ENCODE measurements around the gene MED12L.

The MED12L gene

GRCh38 chr3:151085889-151086483 is 522 bp downstream of the MED12L start:
- TF ChIP-seq EZH2 (optimal IDR thresholded peaks at IDR 0.05; ENCODE audit: low read depth, low read length) (no peak), EZH2phosphoT487 (IDR thresholded peaks at IDR 0.05; ENCODE audit: low read length) (no peak), CTCF (IDR thresholded peaks at IDR 0.05; ENCODE audit: low read length) (no peak)
- no peaks in the 10 kb centered on the region for H3K9me2 ChIP-seq (replicated peaks; ENCODE audit: insufficient read depth, low read length)
- no peaks in the 10 kb centered on the region for H4K20me1 ChIP-seq (ENCODE audit: insufficient read depth, low read length)
- H3K27me3 ChIP-seq (replicated peaks; ENCODE audit: insufficient read depth, low read length): peaks cover 15% of the 10 kb centered on the region; the same call in 1 of the 2 replicates
- no peaks in the 10 kb centered on the region for H3K79me2 ChIP-seq (ENCODE audit: low read length)
- H3K36me3 ChIP-seq (replicated peaks; ENCODE audit: insufficient read depth, low read length): no peaks in the 10 kb centered on the region
- peak overlapping the region; percentile 84 for H2AFZ ChIP-seq (ENCODE audit: low read length)
- H3K4me3 ChIP-seq (ENCODE audit: low read length): peak overlapping the region; percentile 69
- no peak overlapping the region for H3K27ac ChIP-seq (ENCODE audit: low read length)
- H3K4me2 ChIP-seq (ENCODE audit: low read depth, low read length): peak overlapping the region; percentile 81
- peak overlapping the region; percentile 0; the same call in 1 of the 2 replicates for H3K9ac ChIP-seq (ENCODE audit: low read length)
- DNase-seq: peak; percentile 21
- H3K9me3 ChIP-seq (replicated peaks; ENCODE audit: insufficient read depth, low read length): no peaks in the 10 kb centered on the region
- H3K4me1 ChIP-seq (ENCODE audit: low read length): peaks cover 6% of the 10 kb centered on the region
- H3F3A ChIP-seq (ENCODE audit: insufficient read depth, low read length): peaks cover 4% of the 10 kb centered on the region; the same call in 1 of the 2 replicates

DNA sequence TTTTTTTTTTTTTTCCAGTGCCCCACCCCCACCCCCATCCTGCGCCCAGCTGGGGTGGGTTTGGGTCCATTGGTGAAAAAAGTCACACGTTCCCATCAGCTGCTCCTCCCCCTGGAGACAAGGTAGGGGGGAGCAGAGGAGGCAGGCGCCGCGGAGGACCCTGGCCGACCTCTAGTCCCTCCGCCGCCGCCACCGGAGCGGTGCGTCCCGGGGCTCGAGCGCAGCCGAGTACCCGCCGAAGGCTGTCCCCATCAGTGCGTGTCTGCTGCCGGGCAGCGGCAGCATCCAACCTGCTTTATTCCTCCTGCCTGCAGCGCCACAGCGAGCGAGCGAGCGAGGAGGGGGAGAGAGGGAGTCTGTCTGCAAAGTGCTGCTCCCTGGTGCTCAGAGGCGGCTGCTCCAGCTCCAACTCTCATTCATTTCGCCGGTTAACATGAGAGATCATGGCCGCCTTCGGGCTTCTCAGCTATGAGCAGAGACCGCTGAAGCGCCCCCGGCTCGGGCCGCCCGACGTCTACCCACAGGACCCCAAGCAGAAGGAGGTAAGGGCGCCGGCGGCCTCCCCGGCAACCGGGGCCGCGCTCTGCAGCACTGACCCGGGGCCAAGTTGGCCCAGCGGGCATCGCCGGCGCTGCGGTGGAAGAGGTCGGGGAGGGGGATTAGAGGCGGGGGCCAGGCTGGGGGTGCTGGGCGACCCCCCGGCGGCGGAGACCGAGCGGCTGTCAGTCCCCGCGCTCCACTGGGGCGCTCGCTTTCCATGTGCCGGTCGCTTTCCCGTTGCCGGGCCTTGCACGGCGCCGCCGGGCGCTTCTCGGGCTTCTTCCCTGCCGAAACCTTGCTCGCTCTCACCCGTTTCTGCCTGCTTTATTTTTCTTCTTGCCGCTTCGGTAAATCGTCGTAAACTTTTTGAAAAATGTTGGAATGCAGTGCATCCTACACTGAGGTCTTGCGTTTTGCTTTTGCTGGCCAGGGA is 1.3 kb downstream of the MED12L start:
- peak overlapping the region; percentile 69 for H3K4me3 ChIP-seq (ENCODE audit: low read length)
- H3K9me3 ChIP-seq (replicated peaks; ENCODE audit: insufficient read depth, low read length): no peaks in the 10 kb centered on the region
- H3K9me2 ChIP-seq (replicated peaks; ENCODE audit: insufficient read depth, low read length): no peaks in the 10 kb centered on the region
- DNase-seq: peak; percentile 91
- H3K27ac ChIP-seq (ENCODE audit: low read length): no peak overlapping the region
- peaks cover 15% of the 10 kb centered on the region; the same call in 1 of the 2 replicates for H3K27me3 ChIP-seq (replicated peaks; ENCODE audit: insufficient read depth, low read length)
- H3K4me2 ChIP-seq (ENCODE audit: low read depth, low read length): peak overlapping the region; percentile 81
- H3F3A ChIP-seq (ENCODE audit: insufficient read depth, low read length): peaks cover 4% of the 10 kb centered on the region; the same call in 1 of the 2 replicates
- H3K36me3 ChIP-seq (replicated peaks; ENCODE audit: insufficient read depth, low read length): no peaks in the 10 kb centered on the region
- peak overlapping the region; percentile 84 for H2AFZ ChIP-seq (ENCODE audit: low read length)
- no peaks in the 10 kb centered on the region for H4K20me1 ChIP-seq (ENCODE audit: insufficient read depth, low read length)
- peak overlapping the region; percentile 0; the same call in 1 of the 2 replicates for H3K9ac ChIP-seq (ENCODE audit: low read length)
- TF ChIP-seq CTCF (IDR thresholded peaks at IDR 0.05; ENCODE audit: low read length) (peak; percentile 64), EZH2phosphoT487 (IDR thresholded peaks at IDR 0.05; ENCODE audit: low read length) (no peak), EZH2 (optimal IDR thresholded peaks at IDR 0.05; ENCODE audit: low read depth, low read length) (no peak)
- H3K79me2 ChIP-seq (ENCODE audit: low read length): no peaks in the 10 kb centered on the region
- H3K4me1 ChIP-seq (ENCODE audit: low read length): peaks cover 6% of the 10 kb centered on the region

DNA sequence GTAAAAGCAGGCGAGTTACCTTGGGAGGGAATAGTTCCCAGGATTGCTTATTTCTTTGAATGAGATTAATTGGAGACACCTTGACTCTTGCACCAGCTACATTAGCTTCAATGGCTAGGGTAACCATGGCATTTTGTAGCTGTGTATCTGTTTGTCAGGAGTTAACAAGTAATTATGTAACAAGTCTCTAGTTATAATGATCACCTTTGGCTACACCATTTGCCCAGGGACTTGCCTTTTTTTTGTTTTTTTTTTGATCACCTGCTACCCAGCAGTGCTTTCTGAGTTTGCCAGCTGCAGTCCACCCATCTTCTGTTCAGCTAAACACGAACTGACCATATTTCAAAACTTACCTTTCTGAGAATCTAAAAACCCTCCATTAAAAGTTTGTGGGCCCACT is 2.2 kb downstream of the MED12L start:
- Histone ChIP-seq H3K4me2 (ENCODE audit: low read depth, low read length) (no peak overlapping the region), H3K9ac (ENCODE audit: low read length) (no peak overlapping the region), H3K9me3 (replicated peaks; ENCODE audit: insufficient read depth, low read length) (no peaks in the 10 kb centered on the region), H3K27me3 (replicated peaks; ENCODE audit: insufficient read depth, low read length) (peaks cover 15% of the 10 kb centered on the region; the same call in 1 of the 2 replicates), H2AFZ (ENCODE audit: low read length) (no peak overlapping the region), H3K27ac (ENCODE audit: low read length) (no peak overlapping the region), H3K4me3 (ENCODE audit: low read length) (no peak overlapping the region), H3K9me2 (replicated peaks; ENCODE audit: insufficient read depth, low read length) (no peaks in the 10 kb centered on the region), H4K20me1 (ENCODE audit: insufficient read depth, low read length) (no peaks in the 10 kb centered on the region), H3F3A (ENCODE audit: insufficient read depth, low read length) (peaks cover 4% of the 10 kb centered on the region; the same call in 1 of the 2 replicates), H3K36me3 (replicated peaks; ENCODE audit: insufficient read depth, low read length) (no peaks in the 10 kb centered on the region), H3K4me1 (ENCODE audit: low read length) (peaks cover 6% of the 10 kb centered on the region), H3K79me2 (ENCODE audit: low read length) (no peaks in the 10 kb centered on the region)
- TF ChIP-seq CTCF (IDR thresholded peaks at IDR 0.05; ENCODE audit: low read length): no peak
- TF ChIP-seq EZH2phosphoT487 (IDR thresholded peaks at IDR 0.05; ENCODE audit: low read length): no peak
- no peak for DNase-seq
